ENCODE results near the gene PLEKHM2.

DNA sequence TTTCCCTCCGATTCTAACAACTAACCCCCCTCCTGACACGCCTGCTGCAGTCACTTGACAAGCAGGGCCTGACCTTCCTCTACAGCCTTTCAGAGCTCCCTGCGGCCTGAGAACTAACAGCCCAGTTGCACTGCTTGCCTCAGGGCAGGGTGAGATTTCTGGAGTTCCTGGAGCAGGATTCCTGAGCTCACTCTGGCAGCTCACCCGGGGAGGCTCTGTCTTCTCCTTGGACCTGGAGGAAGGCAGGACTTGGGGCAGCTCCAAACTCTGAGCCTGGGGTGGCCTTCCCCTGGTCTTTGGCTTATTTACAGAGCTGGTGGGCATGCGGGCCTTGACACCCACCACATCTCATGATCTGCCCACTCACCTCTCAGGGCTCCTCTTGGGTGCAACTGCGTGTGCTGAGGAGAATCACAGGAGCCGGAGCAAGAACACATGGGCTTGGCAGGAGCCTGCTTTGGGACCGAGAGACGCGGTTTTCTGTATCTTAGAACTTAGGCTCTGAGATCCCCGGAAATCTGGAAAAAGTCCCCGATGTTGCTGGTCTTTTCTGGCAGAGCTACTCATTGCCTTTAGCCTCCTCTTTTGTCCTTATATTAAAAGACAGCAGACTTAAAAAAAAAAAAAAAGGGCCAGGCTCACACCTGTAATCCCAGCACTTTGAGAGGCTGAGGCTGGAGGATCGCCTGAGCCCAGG, 38.9 kb downstream of the PLEKHM2 start:
- TF ChIP-seq, protein P1, sequence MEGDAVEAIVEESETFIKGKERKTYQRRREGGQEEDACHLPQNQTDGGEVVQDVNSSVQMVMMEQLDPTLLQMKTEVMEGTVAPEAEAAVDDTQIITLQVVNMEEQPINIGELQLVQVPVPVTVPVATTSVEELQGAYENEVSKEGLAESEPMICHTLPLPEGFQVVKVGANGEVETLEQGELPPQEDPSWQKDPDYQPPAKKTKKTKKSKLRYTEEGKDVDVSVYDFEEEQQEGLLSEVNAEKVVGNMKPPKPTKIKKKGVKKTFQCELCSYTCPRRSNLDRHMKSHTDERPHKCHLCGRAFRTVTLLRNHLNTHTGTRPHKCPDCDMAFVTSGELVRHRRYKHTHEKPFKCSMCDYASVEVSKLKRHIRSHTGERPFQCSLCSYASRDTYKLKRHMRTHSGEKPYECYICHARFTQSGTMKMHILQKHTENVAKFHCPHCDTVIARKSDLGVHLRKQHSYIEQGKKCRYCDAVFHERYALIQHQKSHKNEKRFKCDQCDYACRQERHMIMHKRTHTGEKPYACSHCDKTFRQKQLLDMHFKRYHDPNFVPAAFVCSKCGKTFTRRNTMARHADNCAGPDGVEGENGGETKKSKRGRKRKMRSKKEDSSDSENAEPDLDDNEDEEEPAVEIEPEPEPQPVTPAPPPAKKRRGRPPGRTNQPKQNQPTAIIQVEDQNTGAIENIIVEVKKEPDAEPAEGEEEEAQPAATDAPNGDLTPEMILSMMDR (IDR thresholded peaks at IDR 0.05; ENCODE audit: low read depth, low read length), result no peak
- no peak for TF ChIP-seq EZH2phosphoT487 (IDR thresholded peaks at IDR 0.05; ENCODE audit: low read depth)
